IPS DF 6.9 (cell line): ENCODE results near the gene CXCL12.

Experiments
- DNase-seq: peaks from one replicate; pipeline ENCODE4 v3.0.0-alpha.2; 2013; ENCODE audit warnings: low read depth, low spot score
- H3K27ac ChIP-seq: one replicate; pipeline ENCODE4 v1.5.1; 2013; ENCODE audit warnings: low read length, control low read depth
- H3K27me3 ChIP-seq: 2 replicates; pipeline ENCODE4 v1.6.1; 2013; ENCODE audit warnings: mild to moderate bottlenecking, low read length; ENCODE audit not compliant: control insufficient read depth, insufficient read depth
- H3K36me3 ChIP-seq: 2 replicates; pipeline ENCODE4 v1.6.1; 2013; ENCODE audit warnings: low read length; ENCODE audit not compliant: control insufficient read depth, insufficient read depth
- H3K4me1 ChIP-seq: 2 replicates; pipeline ENCODE4 v1.6.1; 2013; ENCODE audit warnings: low read length; ENCODE audit not compliant: control insufficient read depth, insufficient read depth
- H3K4me3 ChIP-seq: 2 replicates; pipeline ENCODE4 v1.5.1; 2013; ENCODE audit warnings: mild to moderate bottlenecking, low read length
- H3K9me3 ChIP-seq: 2 replicates; pipeline ENCODE4 v1.6.1; 2013; ENCODE audit warnings: low read length, inconsistent platforms; ENCODE audit not compliant: control insufficient read depth, insufficient read depth
- WGBS: extraction: QIAGEN DNeasy Blood & Tissue Kit; methylation state at CpG from one replicate; pipeline ENCODE4 v1.1.7; 2013; ENCODE audit warnings: mixed read lengths, missing lambda C conversion rate; ENCODE audit not compliant: insufficient read length, insufficient coverage; 5-methylcytosine and 5-hydroxymethylcytosine counted together

The CXCL12 gene

GRCh38 chr10:44352316-44353127, 32.4 kb downstream of the CXCL12 start:
- Histone ChIP-seq H3K4me1 (no peaks in the 10 kb centered on the region), H3K27me3 (no peaks in the 10 kb centered on the region), H3K27ac (no peak overlapping the region), H3K4me3 (no peak overlapping the region), H3K9me3 (no peaks in the 10 kb centered on the region), H3K36me3 (no peaks in the 10 kb centered on the region)
- no CpG with 5 or more reads among the region's 11 CpGs for WGBS
- no peak for DNase-seq

- Histone ChIP-seq H3K27ac (no peak overlapping the region), H3K9me3 (no peaks in the 10 kb centered on the region), H3K27me3 (no peaks in the 10 kb centered on the region), H3K4me3 (no peak overlapping the region), H3K36me3 (no peaks in the 10 kb centered on the region), H3K4me1 (peaks cover 2% of the 10 kb centered on the region; the same call in 1 of the 2 replicates)
- no CpG with 5 or more reads among the region's 5 CpGs for WGBS
- no peak for DNase-seq
Measured at GRCh38 chr10:44348496-44348895, 36.4 kb downstream of the CXCL12 start.

- H3K27me3 ChIP-seq: no peaks in the 10 kb centered on the region
- no peak overlapping the region for H3K27ac ChIP-seq
- H3K4me3 ChIP-seq: no peak overlapping the region
- H3K4me1 ChIP-seq: peaks cover 2% of the 10 kb centered on the region; the same call in 1 of the 2 replicates
- WGBS: no CpG with 5 or more reads among the region's 10 CpGs
- DNase-seq: no peak
- no peaks in the 10 kb centered on the region for H3K9me3 ChIP-seq
- no peaks in the 10 kb centered on the region for H3K36me3 ChIP-seq
Measured at GRCh38 chr10:44347609-44348400, 37.1 kb downstream of the CXCL12 start.

GRCh38 chr10:44344727-44345126, 40.2 kb downstream of the CXCL12 start:
- no peaks in the 10 kb centered on the region for H3K27me3 ChIP-seq
- WGBS: no CpG with 5 or more reads among the region's 6 CpGs

GRCh38 chr10:44343843-44344242, 41.1 kb downstream of the CXCL12 start:
- Histone ChIP-seq H3K27me3 (no peaks in the 10 kb centered on the region), H3K4me3 (no peak overlapping the region), H3K27ac (no peak overlapping the region), H3K4me1 (peaks cover 2% of the 10 kb centered on the region; the same call in 1 of the 2 replicates), H3K9me3 (no peaks in the 10 kb centered on the region), H3K36me3 (no peaks in the 10 kb centered on the region)
- WGBS: no CpG with 5 or more reads among the region's 3 CpGs
- DNase-seq: no peak

More at GRCh38 chr10:44344727-44345126, 40.2 kb downstream of the CXCL12 start:
- no peak overlapping the region for H3K4me3 ChIP-seq
- no peaks in the 10 kb centered on the region for H3K9me3 ChIP-seq
- no peaks in the 10 kb centered on the region for H3K36me3 ChIP-seq
- DNase-seq: no peak
- peaks cover 2% of the 10 kb centered on the region; the same call in 1 of the 2 replicates for H3K4me1 ChIP-seq
- no peak overlapping the region for H3K27ac ChIP-seq

GRCh38 chr10:44341886-44342285, 43.0 kb downstream of the CXCL12 start:
- Histone ChIP-seq H3K27me3 (no peaks in the 10 kb centered on the region), H3K9me3 (no peaks in the 10 kb centered on the region), H3K36me3 (no peaks in the 10 kb centered on the region), H3K4me3 (no peak overlapping the region), H3K4me1 (peaks cover 2% of the 10 kb centered on the region; the same call in 1 of the 2 replicates), H3K27ac (no peak overlapping the region)
- no CpG with 5 or more reads among the region's 3 CpGs for WGBS
- no peak for DNase-seq

GRCh38 chr10:44340557-44340956, 44.3 kb downstream of the CXCL12 start:
- Histone ChIP-seq H3K27me3 (no peaks in the 10 kb centered on the region), H3K9me3 (no peaks in the 10 kb centered on the region), H3K36me3 (no peaks in the 10 kb centered on the region), H3K27ac (no peak overlapping the region), H3K4me1 (peaks cover 2% of the 10 kb centered on the region; the same call in 1 of the 2 replicates), H3K4me3 (no peak overlapping the region)
- no CpG with 5 or more reads among the region's 3 CpGs for WGBS
- DNase-seq: no peak

GRCh38 chr10:44339218-44339617, 45.7 kb downstream of the CXCL12 start:
- no peak for DNase-seq
- Histone ChIP-seq H3K27ac (no peak overlapping the region), H3K36me3 (no peaks in the 10 kb centered on the region), H3K4me3 (no peak overlapping the region), H3K27me3 (no peaks in the 10 kb centered on the region), H3K9me3 (no peaks in the 10 kb centered on the region), H3K4me1 (no peaks in the 10 kb centered on the region)
- no CpG with 5 or more reads among the region's 3 CpGs for WGBS

GRCh38 chr10:44337081-44337480, 47.8 kb downstream of the CXCL12 start:
- no peak for DNase-seq
- Histone ChIP-seq H3K9me3 (no peaks in the 10 kb centered on the region), H3K4me3 (no peak overlapping the region), H3K27ac (no peak overlapping the region), H3K36me3 (no peaks in the 10 kb centered on the region), H3K27me3 (no peaks in the 10 kb centered on the region), H3K4me1 (peaks cover 4% of the 10 kb centered on the region; the same call in 1 of the 2 replicates)
- no CpG with 5 or more reads among the region's 4 CpGs for WGBS

- Histone ChIP-seq H3K9me3 (no peaks in the 10 kb centered on the region), H3K4me3 (no peak overlapping the region), H3K36me3 (no peaks in the 10 kb centered on the region), H3K4me1 (peaks cover 4% of the 10 kb centered on the region; the same call in 1 of the 2 replicates), H3K27ac (no peak overlapping the region), H3K27me3 (no peaks in the 10 kb centered on the region)
- WGBS: no CpG with 5 or more reads among the region's 9 CpGs
- no peak for DNase-seq
Measured at GRCh38 chr10:44335330-44336021, 49.4 kb downstream of the CXCL12 start.
